Measurements from ENCODE around the gene STEEP1.
"Not testable (repeated sequence)": the region's sequence is repeated elsewhere in the genome, so short reads cannot be mapped to it uniquely, and the experiment has no call there.

Gene STEEP1

DNA sequence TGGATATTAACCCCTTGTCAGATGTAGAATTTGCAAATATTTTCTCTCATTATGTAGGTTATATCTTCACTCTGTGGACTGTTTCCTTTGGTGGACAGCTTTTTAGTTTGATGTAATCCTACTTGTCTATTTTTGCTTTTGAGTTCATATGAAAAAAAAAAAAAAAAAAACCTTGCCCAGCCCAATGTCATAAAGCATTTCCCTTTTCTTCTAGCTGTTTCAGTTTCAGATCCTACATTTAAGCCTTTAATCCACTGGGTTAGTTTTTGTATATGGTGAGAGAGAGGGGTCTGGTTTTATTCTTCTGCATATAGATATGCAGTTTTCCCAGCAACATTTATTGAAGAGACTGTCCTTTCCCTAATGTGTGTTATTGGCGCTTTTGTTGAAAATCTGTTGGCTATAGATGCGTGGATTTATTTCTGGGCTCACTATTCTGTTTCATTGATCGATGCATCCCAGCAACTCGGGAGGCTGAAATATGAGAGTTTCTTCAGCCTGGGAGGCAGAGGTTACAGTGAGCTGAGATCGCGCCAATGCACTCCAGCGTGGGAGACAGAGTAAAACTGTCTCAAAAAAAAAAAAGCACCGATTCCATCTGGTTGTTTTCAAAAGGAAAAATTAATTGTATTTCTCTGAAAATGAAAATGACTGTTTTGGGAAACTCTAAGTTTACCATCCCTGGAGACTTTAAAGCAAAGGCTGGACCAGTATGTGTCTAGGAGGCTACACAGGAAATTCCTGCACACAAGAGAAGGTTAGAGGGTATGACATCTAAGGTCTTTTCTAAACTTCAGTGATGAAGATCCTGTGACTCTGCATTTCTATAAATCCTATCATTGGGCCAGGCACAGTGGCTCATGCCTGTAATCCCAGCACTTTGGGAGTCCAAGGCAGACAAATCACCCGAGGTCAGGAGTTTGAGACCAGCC lies 35.6 kb downstream of the STEEP1 start:
- no peak for DNase-seq

DNA sequence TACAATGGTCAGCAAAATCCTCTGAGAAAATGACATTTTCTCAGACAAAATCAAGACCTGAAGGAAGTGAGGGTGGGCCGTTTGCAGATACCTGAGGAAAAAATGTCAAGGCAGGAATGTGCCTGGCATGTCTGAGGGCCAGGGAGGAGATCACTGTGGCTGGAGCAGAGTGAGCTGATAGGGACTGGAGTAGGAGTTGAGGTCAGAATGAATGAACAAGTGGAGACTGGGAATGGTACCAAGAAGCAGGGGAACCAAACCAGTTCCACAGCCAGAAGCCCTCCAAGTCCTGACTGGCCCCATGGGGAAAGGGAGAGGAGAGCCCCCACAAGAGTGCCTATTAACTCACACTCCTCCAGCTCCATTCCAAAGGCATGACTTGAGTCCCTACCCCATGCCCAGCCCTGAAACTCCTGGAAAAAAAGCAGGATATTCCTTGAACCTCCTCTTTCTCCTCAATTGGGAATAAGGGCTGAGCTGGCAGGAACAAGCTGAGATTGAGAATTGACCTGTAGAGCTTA lies 41.5 kb downstream of the STEEP1 start:
- DNase-seq = no peak

DNA sequence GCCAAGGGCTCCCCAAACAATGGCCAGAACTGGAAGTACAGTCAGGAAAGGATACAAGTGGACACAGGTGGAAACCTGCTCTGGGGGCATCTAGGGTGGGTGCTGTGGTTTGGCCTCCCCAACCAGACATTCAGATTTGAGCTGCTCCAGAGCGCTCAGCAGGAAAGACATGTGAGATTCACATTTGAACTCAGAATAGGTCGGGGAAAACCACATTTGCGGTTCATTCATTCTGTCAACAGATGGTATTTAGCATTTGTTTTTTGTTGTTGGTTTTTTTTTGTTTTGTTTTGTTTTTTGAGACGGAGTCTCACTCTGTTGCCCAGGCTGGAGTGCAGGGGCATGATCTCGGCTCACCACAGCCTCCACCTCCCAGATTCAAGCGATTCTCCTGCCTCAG lies 44.0 kb downstream of the STEEP1 start:
- no peak for DNase-seq

DNA sequence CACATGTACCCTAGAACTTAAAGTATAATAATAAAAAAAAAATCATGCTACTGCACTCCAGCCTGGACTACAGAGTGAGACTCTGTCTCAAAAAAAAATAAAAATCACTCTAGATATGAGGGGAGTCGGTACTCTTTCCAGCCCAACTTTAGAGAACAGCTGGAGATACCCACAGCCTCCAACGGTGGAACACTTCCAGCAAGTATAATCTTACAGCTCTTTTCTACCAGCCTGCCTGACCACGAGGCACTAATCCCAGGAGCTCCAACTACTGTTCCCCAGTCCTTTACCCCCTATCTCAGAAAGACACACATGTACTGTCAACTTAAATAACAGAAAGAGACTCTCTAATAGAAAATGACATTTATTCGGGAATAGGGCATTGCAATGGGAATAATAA lies 46.8 kb downstream of the STEEP1 start:
- no peak for DNase-seq

DNA sequence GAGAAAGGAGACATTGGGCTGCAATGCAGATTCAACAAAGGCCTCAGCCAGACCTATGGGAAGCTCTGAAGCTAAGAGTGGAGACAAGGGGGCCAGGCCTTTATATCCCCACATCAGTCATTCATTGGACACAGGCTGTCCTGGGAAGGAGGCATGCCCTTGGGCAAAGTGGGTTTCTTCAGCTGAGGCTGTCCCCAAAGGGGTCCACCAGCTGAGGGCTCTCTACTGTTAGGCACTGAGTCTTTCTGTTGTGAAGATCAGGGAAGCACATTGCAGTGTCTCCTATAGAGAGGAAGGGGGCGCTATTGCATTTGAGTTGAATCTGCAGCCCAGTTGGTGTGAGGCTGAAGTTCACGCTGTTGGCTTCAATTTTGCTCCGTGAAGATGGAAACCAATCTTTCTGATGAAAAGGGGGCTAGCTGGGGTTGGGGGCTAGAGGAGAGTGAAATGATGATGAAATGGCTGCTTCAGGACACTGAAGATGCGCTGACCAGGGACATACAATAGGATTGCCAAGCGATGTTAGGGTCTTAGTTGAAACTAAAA lies 49.0 kb downstream of the STEEP1 start:
- peak; percentile 6 for DNase-seq

DNA sequence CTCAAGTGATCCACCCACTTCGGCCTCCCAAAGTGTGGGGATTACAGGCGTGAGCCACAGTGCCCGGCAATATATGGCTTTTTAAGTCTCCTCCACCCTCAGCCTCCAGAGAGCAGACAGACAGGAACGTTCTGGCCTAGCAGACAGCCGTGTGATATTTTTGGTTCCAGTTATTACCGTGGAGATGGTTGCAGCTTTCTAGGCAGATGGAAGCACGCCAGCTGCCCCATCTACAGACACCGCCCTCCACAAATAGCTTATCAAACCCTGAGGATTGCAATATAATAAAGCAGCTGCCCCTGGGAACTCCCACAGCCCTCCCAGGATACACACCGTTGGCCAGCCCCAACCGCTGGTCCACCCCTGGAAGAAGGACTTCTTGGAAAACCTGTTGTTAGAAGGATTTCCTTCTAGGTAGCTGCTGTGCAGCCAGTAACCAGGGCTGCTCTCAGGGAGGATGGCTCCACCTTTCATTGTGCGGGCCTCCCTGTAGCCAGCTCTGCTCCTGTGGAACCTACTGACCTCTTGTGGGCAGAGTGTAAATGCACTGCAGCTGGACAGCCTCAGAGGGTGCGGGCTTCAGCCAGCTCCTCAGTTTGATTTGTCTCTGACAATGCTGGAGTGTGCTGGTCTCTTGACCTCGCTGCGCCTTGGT lies 52.9 kb downstream of the STEEP1 start:
- peak; percentile 38 for DNase-seq

DNA sequence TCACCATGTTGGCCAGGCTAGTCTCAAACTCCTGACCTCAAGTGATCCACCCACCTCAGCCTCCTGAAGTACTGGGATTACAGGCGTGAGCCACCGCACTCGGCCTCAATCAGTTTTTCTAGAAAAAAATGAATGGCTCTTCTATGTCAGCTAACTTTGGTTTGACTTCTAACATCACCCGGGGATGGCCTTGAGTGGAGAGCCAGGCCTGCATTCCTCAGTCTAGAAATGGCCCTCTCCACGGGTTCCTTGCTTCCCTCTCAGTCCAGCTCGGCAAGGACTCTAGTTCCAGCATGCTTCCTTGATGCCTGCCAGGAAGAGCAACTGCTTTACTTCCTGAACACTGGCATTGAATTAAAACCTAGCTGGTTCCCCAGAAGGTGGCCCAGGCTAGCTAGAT lies 58.0 kb downstream of the STEEP1 start:
- no peak for DNase-seq

DNA sequence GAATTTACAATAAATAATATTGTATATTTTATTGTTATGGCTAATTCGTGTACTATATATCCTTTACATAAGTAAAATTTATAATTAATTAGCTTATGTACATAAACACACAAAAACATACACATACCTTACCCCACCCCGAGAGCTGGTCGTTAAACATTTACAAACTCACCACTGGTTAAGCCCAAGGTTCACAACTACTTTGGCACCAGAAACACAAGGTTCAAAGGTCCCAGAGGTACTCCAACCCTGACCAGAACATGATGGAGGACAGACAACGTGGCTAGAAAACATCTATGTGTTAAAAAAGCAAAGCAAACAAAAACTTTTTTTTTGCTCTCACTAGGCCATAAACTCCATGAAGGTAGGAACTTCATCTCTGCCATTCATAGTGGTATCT lies 59.3 kb downstream of the STEEP1 start:
- DNase-seq = no peak

DNA sequence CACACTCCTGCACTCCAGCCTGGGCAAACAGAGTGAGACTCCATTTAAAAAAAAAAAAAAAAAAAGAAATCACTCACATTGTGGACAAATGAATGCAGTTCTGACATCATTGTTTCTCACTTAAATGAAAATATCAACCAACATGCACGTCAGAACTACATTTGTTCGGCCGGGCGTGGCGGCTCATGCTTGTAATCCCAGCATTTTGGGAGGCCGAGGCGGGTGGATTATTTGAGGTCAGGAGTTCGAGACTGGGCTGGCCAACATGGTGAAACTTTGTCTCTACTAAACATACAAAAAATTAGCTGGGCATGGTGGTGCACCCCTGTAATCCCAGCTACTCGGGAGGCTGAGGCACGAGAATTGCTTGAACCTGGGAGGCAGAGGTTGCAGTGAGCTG lies 60.1 kb downstream of the STEEP1 start:
- DNase-seq = not testable (repeated sequence)

DNA sequence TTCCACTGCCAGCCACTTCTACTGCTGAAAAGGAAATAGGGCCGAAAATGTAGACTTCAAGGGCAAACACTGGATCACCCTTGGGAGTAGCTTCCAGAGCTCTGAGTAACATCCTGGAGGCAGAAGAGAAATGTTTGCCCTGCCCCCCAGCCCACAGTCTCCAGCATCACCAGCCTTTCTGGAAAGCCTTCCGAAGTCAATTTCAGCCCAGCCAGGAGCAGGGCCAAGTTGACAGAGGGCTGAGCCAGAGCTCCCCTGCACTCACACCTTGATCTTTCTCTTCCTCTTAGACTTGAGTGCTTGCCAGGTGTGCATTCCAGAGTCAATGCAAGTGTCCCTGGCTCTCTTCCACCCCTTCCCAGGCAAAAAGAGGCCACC lies 61.7 kb downstream of the STEEP1 start:
- peak; percentile 31 for DNase-seq

DNA sequence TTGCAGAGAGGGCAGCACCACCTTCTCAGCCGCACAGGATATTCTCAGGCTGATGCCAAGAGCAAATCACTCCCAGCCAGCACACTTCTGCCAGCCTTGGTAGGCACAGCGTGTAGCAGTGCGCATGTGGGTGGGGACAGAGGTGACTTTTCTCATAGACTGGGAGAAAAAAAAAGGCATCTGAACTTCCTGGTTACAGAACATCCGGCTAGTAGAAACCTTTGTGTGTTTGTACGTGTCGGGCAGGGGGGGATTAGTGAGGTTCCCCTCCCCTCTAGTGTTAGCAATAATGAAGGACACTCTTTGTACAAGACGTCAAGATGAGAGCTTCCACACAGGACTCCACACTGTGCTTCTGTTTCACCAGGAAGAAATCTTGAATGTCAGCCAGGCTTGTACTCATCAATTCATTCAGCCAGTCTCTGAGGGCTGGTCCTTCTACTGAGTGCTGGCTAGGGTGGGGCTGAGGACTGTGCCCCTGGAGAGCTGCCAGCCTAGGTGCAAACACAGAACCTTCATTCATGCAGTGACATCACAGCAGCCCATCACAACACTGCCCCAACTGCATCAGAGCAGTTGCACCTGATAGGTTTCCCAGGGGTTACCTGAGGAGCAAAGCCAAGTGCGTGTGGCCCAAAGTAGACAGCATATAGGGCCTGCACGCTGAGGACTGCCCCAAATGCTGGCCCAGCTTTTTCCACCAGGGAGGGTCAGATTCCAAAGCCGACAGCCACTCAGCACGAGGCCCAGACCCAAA lies 62.3 kb downstream of the STEEP1 start:
- DNase-seq = no peak

DNA sequence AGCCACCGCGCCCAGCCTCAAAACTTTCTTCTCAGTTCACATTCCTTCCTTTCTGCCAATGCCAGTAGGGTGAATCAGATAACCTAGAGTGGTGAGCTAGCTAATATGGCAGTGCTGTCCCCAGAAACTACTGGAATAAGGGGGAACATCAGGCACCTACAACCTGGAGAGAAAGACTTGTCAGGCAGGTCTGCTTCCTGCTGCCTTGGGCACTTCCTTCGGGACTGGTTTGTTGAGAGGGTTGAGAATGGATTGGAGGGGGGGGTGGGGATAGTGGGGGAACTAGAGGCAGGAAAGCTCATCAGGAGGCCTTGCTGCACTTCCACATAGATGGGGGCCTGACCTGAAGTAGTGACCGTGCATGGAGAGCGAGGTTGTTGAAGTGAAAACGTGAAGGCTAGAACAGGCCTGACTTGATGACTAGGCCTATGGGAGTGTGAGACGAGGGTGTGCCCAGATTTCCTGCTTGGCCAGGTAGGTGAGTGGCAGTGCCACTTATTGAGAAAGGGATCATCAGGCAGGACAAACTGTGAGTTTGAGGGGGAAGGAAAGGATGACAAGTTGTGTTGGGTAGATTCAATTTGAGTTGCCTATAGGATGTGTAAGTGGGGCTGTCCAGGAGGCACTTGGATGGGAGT lies 63.6 kb downstream of the STEEP1 start:
- DNase-seq = no peak

DNA sequence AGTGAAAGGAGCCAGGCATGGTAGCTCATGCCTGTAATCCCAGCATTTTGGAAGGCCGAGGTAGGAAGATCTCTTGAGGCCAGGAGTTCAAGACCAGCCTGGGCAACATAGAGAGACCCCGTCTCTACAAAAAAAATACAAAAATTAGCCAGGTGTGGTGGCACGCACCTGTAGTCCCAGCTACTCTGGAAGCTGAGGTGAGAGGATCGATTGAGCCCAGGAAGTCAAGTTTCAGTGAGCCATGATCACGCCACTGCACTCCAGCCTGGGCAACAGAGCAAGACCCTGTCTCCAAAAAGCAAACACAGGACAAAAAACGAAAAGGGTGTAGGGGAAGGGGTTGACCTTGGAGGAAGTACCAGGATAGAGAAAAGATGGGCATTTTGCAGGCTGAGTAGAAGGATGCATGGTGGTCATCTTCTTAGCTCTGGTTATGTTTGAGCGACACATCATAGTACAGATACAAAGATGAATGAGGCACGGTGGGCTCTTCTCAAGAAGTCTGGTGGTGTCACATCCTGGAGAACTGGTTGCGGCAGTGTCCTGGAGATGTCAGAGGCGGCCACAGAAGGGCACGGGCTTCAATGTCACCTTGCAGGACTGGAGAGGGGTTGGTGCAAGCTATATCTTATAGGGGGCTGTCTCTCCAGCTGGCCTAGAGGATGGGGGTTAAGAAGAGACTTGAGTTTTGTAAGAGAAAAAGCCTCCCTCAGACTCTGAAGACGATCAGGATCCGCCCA lies 65.0 kb downstream of the STEEP1 start:
- no peak for DNase-seq

DNA sequence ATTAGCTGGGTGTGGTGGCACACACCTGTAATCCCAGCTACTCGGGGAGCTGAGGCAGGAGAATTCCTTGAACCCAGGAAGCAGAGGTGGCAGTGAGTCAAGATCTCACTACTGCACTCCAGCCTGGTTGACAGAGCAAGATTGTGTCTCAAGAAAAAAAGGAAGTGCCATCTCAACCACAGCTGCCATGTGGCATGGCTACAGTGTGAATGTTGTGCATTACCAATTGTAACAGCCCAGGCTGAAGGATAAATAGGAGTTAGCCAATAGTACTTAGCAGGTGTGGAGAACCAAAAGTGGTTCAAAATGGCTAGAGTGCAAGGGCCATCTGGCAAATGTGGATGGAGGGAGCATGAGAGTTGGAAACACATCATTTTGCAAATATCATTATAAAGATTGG lies 68.0 kb downstream of the STEEP1 start:
- no peak for DNase-seq

DNA sequence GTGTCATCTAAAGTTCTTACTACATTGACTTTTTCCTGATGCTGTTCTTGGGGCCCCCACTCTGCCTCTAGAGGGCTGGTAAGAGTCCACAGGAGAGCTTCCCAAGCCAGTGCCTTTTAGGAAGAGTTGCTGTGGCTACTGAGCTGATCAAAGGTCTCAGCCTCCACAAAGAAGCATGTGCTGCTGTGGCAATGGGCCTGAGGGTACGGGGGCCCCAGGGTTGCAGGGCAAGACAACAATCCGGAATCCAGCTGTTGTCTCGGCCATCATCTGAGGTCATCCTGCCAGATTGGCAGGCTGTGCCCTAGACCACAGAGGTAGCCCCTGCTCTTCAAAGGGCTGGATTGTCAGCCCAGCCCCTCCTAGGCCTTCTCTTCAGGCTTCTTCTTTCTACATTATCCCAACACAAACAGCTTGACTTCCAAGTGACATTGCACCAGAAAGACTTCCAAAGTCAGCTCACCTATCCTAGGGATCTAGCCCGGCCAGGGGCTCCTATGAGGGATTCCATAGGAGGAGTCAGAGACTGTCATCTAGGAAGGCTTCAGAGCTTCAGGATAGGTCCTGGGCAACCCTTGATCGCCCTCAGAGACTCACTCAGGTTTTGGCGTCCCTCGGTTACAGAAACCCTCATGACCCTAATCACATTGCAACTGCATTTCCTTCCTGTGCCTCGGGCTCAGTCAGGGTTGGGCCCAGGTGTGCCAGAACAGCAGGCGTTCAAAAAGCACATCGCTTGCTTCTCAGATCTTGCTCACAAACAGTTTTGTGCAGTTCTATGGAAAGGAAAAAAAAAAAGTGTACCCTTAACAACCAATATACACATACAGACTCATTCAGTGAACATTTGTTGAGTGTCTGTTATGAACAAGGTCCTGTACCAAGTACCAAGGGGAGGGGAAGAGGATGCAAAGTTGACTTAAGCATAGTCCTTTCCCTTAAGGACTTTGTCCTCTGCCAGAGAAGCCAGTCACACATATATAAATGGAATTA lies 69.2 kb downstream of the STEEP1 start:
- no peak for DNase-seq

DNA sequence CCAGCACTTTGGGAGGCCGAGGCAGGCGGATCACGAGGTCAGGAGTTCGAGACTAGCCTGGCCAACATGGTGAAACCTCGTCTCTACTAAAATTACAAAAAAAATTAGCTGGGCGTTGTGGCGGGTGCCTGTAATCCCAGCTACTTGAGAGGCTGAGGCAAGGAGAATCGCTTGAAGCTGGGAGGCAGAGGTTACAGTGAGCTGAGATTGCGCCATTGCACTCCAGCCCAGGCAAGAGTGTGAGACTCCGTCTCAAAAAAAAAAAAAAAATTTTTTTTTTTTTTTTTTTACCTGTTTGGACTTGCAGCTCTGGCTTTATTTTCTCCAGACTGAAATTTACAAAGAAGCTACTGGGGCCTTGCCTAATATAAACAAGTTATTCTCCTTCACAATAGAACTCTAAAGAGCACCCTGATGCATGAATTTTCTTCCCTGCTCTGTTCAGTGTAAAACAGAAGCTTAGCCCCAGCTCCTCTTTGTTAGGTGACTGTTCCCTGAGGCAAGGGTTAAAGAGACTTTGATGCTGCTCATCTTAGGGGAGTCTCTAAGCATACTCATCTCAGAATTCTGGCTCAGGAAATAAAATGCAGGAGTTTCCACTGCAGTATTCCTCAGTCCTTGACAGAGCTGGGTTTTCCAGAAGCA lies 71.2 kb downstream of the STEEP1 start:
- not testable (repeated sequence) for DNase-seq

DNA sequence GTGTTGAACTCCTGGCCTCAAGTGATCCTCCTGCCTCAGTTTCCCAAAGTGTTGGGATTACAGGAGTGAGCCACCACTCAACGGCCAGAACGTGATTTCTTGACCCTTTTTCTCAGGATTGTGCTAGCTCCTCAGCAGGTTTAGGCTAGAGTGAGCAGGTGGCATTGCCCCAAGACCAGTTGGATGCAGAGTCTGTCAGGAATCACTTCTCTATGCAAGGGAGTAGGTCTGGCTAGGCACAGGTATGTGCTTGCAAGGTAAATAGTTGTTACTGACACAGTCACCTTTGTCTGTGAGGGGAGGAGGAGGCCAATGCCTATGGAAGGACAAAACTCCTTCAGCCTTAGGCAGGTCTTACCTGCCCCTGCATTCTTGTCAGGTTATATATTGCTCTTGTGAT lies 72.7 kb downstream of the STEEP1 start:
- DNase-seq = no peak

DNA sequence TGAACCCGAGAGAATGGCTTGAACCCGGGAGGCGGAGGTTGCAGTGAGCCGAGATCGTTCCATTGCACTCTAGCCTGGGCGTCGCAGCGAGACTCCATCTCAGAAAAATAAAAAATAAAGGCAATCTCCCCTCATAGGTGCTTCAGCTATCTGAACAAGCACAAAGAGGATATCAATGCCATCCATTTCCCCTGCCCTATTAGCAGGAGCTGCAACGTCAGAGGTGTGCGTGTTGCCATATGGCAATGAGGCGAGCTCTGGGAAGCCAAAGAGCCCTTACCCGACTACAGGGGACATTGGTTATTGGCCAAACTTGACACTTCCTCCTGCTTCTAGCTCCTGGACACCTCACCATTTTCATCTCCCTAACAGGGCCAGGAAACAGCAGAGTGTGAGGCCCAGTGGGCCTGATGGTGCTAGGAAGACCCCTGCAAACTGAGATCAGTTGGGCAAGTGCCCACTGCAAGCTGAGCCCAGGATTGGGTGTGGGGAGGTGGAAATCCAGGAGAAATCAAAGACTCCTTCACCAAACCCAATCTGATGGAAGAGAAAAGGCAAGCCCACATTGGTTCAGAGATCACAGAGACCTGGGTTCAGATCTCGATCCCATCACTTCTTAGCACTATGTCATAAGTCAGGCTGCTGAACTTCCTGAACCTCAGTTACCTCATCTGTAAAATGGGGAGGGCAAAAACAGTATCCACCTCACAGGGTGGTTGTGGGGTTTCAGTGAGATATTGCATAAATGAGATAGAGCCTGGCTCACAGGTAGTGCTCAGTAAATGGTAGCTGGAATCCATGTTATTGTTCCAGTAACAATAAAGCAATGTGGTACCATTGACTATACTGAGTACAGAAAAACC lies 75.8 kb downstream of the STEEP1 start:
- DNase-seq = no peak

DNA sequence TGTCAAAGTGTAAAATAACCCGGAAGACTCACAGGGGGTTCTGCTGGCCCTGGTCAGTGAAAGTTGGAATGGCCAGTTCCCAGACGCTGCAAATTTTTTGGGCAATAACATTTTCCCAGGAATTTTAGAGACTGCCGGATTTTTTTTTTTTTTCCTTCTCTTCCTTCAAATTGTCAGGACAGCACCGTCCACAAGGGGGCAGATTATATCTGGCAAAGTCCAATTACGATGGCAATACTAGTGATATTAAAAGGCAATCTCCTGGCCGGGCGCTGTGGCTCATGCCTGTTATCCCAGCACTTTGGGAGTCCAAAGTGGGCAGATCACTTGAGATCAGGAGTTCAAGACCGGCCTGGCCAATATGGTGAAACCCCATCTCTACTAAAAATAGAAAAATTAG lies 76.5 kb downstream of the STEEP1 start:
- DNase-seq = no peak

Measured in amniotic stem cell (primary cell).